Right cardiac atrium (tissue), 5 donors: ENCODE data around the gene TAF8. TPM values are rescaled to one million over a fixed set of nuclear protein-coding genes. Genes with fewer than 3 reads are reported as not detected.
A peak's percentile ranks its signal among the peaks of the same experiment; 100 is the strongest.

Source experiments
- ATAC-seq, 2 donors: fragments of 200-7000 bp; cut with Tn5 transposase; one replicate each; pipeline versions ENCODE4 v1.8.0 to v1.9.1; 2020; ENCODE audit warnings: moderate library complexity in 2 of 2, mild to moderate bottlenecking in 1 of 2
- DNase-seq, 3 donors: peaks; one replicate each; pipeline ENCODE4 v3.0.0-alpha.2; 2020
- H3K27ac ChIP-seq: one replicate; pipeline ENCODE4 v1.5.1; 2013; ENCODE audit warnings: mild to moderate bottlenecking, low read length, control low read depth, moderate library complexity
- H3K27me3 ChIP-seq: one replicate; pipeline ENCODE4 v1.6.1; 2013; ENCODE audit not compliant: control insufficient read depth, insufficient read depth
- H3K4me1 ChIP-seq: one replicate; pipeline ENCODE4 v1.6.1; 2013; ENCODE audit warnings: low read length; ENCODE audit not compliant: control insufficient read depth, insufficient read depth
- H3K4me3 ChIP-seq: one replicate; pipeline ENCODE4 v1.5.1; 2013; ENCODE audit warnings: low read length, control low read depth
- H3K9me3 ChIP-seq: one replicate; pipeline ENCODE4 v1.6.1; 2013; ENCODE audit warnings: low read length; ENCODE audit not compliant: control insufficient read depth
- WGBS: extraction: QIAGEN DNeasy Blood & Tissue Kit; methylation state at CpG from one replicate; pipeline ENCODE4 v1.1.7; 2013; 5-methylcytosine and 5-hydroxymethylcytosine counted together
- intact Hi-C, 4 donors: fragments of 100-400 bp; cut with DNase I; formaldehyde crosslinking; loops; one replicate each; pipeline versions ENCODE4 v1.11.0 to v1.14.0; 2022 to 2023
- polyA plus RNA-seq: library from polyadenylated mRNA; stranded (reverse); fragments of 200-250 nt; gene quantifications from one replicate; pipeline ENCODE4 v1.2.3, GENCODE V29; 2013
- total RNA-seq, 4 donors: library from RNA; stranded (reverse); fragmentation: NEBNext Ultra II Directional; extraction: Animal tissue kit (Norgen Biotek cat#: 25700); gene quantifications; one replicate each; pipeline ENCODE4 v1.2.1, GENCODE V29; 2021
- donor health status: healthy with polysubstance abuse.
- donor health status: DM: no; HTN: yes; CAD: no.
- donor health status: DM: no; HTN: no; CAD: no.
- donor health status: DM: no; HTN: yes; CAD: no; lungs with severe emphysema.
- donor health status: DM: yes; HTN: yes; CAD: no.

Gene TAF8
- total and polyA plus RNA-seq, 5 donors = 21.6 to 29.6 (median 25.9) TPM

- H3K27ac ChIP-seq = no peak overlapping the region
- 75% methylated on average over 2 of the region's 2 CpGs for WGBS
Measured at GRCh38 chr6:42129360-42129676, 79.0 kb downstream of the TAF8 start.

GRCh38 chr6:42131531-42131930 is 81.2 kb downstream of the TAF8 start:
- no peaks in the 10 kb centered on the region for H3K27me3 ChIP-seq
- 83% methylated on average over 11 of the region's 11 CpGs for WGBS
- DNase-seq = no peak
- no peak overlapping the region for H3K27ac ChIP-seq
- no peaks in the 10 kb centered on the region for H3K4me1 ChIP-seq
- no peaks in the 10 kb centered on the region for H3K9me3 ChIP-seq
- intact Hi-C loops = no loop called here
- no peak overlapping the region for H3K4me3 ChIP-seq
- no peak for ATAC-seq

More at GRCh38 chr6:42129360-42129676, 79.0 kb downstream of the TAF8 start:
- no peaks in the 10 kb centered on the region for H3K9me3 ChIP-seq
- H3K27me3 ChIP-seq = no peaks in the 10 kb centered on the region
- no peaks in the 10 kb centered on the region for H3K4me1 ChIP-seq
- DNase-seq (no peak), ATAC-seq (peak in 1 of 2 donors; percentile 17)
- intact Hi-C loops = no loop called here
- no peak overlapping the region for H3K4me3 ChIP-seq

- no peak for ATAC-seq
- Histone ChIP-seq H3K4me3 (no peak overlapping the region), H3K9me3 (no peaks in the 10 kb centered on the region), H3K27me3 (no peaks in the 10 kb centered on the region), H3K4me1 (no peaks in the 10 kb centered on the region), H3K27ac (no peak overlapping the region)
- DNase-seq = no peak
- intact Hi-C loops = no loop called here
- WGBS = 88% methylated on average over 4 of the region's 4 CpGs
Measured at GRCh38 chr6:42133926-42134325, 83.6 kb downstream of the TAF8 start.

- WGBS = 85% methylated on average over 12 of the region's 12 CpGs
- ATAC-seq (no peak), DNase-seq (no peak)
- intact Hi-C loops = no loop called here
- Histone ChIP-seq H3K4me3 (no peak overlapping the region), H3K27me3 (no peaks in the 10 kb centered on the region), H3K27ac (no peak overlapping the region), H3K9me3 (no peaks in the 10 kb centered on the region), H3K4me1 (no peaks in the 10 kb centered on the region)
Measured at GRCh38 chr6:42135161-42135560, 84.8 kb downstream of the TAF8 start.

- H3K27me3 ChIP-seq = no peaks in the 10 kb centered on the region
- WGBS = 91% methylated on average over 2 of the region's 2 CpGs
- no peak overlapping the region for H3K4me3 ChIP-seq
- H3K9me3 ChIP-seq = no peaks in the 10 kb centered on the region
- ATAC-seq (no peak), DNase-seq (no peak)
- no peaks in the 10 kb centered on the region for H3K4me1 ChIP-seq
- no peak overlapping the region for H3K27ac ChIP-seq
- intact Hi-C loops = no loop called here
Measured at GRCh38 chr6:42135722-42136121, 85.4 kb downstream of the TAF8 start.

- DNase-seq (no peak), ATAC-seq (peak in 1 of 2 donors; percentile 26)
- Histone ChIP-seq H3K27ac (no peak overlapping the region), H3K4me3 (no peak overlapping the region), H3K4me1 (no peaks in the 10 kb centered on the region), H3K27me3 (no peaks in the 10 kb centered on the region), H3K9me3 (no peaks in the 10 kb centered on the region)
- intact Hi-C loops = no loop called here
- WGBS = 59% methylated on average over 14 of the region's 14 CpGs
Measured at GRCh38 chr6:42136508-42137193, 86.3 kb downstream of the TAF8 start.

Other genes starting within 250 kb of the TAF8 start
- 1 to 10 TPM; 1.8 to 2.6 (median 2.3) TPM for gene USP49, start 155.1 kb upstream of the TAF8 start, total RNA-seq
- 1.5 TPM for gene USP49, start 155.1 kb upstream of the TAF8 start, polyA plus RNA-seq
- gene MED20, start 129.4 kb upstream of the TAF8 start, total RNA-seq = 10 to 100 TPM; 12.6 to 16.0 (median 14.1) TPM
- gene MED20, start 129.4 kb upstream of the TAF8 start, polyA plus RNA-seq = 9.4 TPM
- gene BYSL, start 129.0 kb upstream of the TAF8 start, total RNA-seq = 10 to 100 TPM in 2 of 4 donors, 1 to 10 TPM in 2; 7.4 to 12.4 (median 9.5) TPM
- gene BYSL, start 129.0 kb upstream of the TAF8 start, polyA plus RNA-seq = 6.5 TPM
- 10 to 100 TPM; 52.2 to 62.5 (median 56.6) TPM for gene CCND3, start 108.7 kb upstream of the TAF8 start, total RNA-seq
- gene CCND3, start 108.7 kb upstream of the TAF8 start, polyA plus RNA-seq = 72.1 TPM
- 1 to 10 TPM in 3 of 4 donors, under 1 TPM in 1; 0.64 to 2.4 (median 1.6) TPM for gene C6orf132, start 92.1 kb downstream of the TAF8 start, total RNA-seq
- 1.8 TPM for gene C6orf132, start 92.1 kb downstream of the TAF8 start, polyA plus RNA-seq
- not detected for gene GUCA1A, start 122.8 kb downstream of the TAF8 start, total RNA-seq
- not detected for gene GUCA1A, start 122.8 kb downstream of the TAF8 start, polyA plus RNA-seq
- gene GUCA1B, start 144.4 kb downstream of the TAF8 start, total RNA-seq = 1 to 10 TPM; 1.0 to 2.5 (median 1.6) TPM
- gene GUCA1B, start 144.4 kb downstream of the TAF8 start, polyA plus RNA-seq = 0.11 TPM
- 10 to 100 TPM; 39.0 to 46.1 (median 42.0) TPM for gene MRPS10, start 167.3 kb downstream of the TAF8 start, total RNA-seq
- 41.8 TPM for gene MRPS10, start 167.3 kb downstream of the TAF8 start, polyA plus RNA-seq